Raji (cell line): Measurements from ENCODE around the gene DENR.

Source experiments
- POLR2A ChIP-seq: IDR thresholded peaks from 2 replicates; pipeline ENCODE4 v1.6.1; 2011; ENCODE audit warnings: low read depth, low read length, control low read depth; ENCODE audit not compliant: insufficient read depth

The DENR gene

GRCh38 chr12:122743895-122744525 is 8.6 kb upstream of the DENR start:
- TF ChIP-seq POLR2A = no peak

- no peak for TF ChIP-seq POLR2A
Measured at GRCh38 chr12:122747224-122748135, 5.1 kb upstream of the DENR start.

- TF ChIP-seq POLR2A = no peak
Measured at GRCh38 chr12:122749569-122750332, 2.9 kb upstream of the DENR start.

GRCh38 chr12:122753319-122753650 is 661 bp downstream of the DENR start:
- no peak for TF ChIP-seq POLR2A

- TF ChIP-seq POLR2A = no peak
Measured at GRCh38 chr12:122754790-122755189, 2.2 kb downstream of the DENR start.

GRCh38 chr12:122757568-122757967 is 4.9 kb downstream of the DENR start:
- TF ChIP-seq POLR2A = no peak

GRCh38 chr12:122785503-122785902 is 32.9 kb downstream of the DENR start:
- TF ChIP-seq POLR2A = no peak

- TF ChIP-seq POLR2A = no peak
Measured at GRCh38 chr12:122788387-122788786, 35.8 kb downstream of the DENR start.

GRCh38 chr12:122789637-122790036 is 37.0 kb downstream of the DENR start:
- TF ChIP-seq POLR2A = no peak

GRCh38 chr12:122790393-122791075 is 37.9 kb downstream of the DENR start:
- TF ChIP-seq POLR2A = no peak

DNA sequence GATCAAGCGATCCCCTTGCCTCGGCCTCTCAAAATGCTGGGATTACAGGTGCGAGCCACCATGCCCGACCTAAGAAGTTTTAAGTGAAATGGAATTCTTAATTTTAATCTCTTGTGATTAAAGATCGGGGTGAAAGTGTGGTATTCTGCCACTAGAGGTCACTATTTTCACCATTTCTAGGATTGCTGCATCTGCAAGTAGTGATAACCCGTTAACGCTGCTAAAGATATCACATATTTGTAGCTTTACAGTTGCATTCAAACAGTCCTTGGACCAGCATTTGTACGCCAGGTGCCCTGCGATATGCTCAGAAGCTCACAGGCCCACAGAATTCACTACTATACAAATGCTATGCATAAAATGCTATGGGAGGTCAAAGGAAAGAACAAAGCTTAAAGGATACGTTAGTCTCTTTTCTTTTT is 41.1 kb downstream of the DENR start:
- TF ChIP-seq POLR2A = no peak

DNA sequence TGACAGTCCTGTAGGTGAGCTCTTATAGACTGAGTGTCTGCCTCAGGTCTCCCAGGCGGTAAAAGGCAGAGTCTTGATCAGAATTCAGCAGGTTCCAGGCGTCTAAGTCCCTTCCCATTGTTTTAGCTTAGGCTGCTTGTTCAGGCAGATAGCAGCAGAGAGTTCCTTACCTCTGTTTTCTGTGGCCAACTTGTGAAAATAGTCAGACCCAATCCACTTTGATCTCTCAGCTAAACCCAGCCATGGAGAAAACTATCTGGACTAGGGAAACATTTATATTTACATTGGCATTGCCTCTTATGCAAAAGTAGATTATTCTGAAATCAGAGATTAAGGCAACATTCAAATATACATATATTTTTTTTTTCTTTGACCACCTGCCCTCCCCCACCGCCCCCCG is 43.2 kb downstream of the DENR start:
- no peak for TF ChIP-seq POLR2A

DNA sequence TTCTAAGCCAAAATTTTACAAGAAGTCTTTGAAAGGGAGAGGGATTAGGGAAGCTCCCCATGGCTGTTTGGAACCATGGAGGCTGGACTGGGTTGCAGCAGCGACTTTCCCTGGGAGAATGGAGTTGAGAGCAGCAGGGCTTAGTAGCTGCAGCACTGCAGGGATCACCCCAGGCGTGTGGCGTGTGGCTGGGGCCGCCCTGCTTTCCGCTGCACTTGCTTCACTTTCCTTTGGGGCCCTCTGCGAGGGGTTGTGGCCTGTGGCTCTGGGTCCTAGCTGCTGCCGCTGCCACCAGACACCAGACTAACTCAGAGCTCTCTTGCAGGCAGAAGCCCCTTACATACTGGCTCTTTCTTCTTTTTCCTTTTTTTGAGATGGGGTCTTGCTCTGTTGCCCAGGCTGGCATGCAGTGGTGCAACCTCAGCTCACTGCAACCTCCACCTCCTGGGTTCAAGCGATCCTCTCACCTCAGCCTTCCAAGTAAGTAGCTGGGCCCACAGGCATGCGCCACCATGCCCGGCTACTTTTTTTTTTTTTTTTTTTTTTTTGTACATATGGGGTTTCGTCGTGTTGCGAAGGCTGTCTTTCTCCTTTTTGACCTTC is 47.1 kb downstream of the DENR start:
- TF ChIP-seq POLR2A = no peak

GRCh38 chr12:122803937-122804336 is 51.3 kb downstream of the DENR start:
- no peak for TF ChIP-seq POLR2A

DNA sequence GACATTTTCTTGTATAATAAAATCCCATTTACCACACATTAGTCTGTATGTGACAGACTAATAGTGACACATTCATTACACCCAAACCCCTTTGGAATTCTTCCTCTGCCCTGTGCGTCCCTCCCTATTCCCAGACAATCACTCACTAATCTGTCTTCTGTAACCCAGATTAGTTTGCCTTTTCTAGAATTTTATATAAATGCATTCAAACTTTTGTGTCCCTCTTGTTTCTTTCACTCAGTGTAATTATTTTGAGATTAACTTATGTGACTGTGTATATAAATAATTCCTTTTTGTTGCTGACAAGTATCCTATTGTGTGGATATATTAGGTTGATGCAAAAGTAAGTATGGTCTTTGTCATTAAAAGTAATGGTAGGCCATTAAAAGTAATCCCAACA is 55.0 kb downstream of the DENR start:
- no peak for TF ChIP-seq POLR2A
